Thoracic aorta (tissue), 2 donors: ENCODE data around the gene CFAP46. TPM values are rescaled to one million over a fixed set of nuclear protein-coding genes. Genes with fewer than 3 reads are reported as not detected.

Source experiments
- ATAC-seq: fragments of 150-250 bp; one replicate; pipeline ENCODE4 v1.8.0; 2017; ENCODE audit warnings: low read depth; ENCODE audit not compliant: insufficient number of reproducible peaks, low FRiP score
- DNase-seq: peaks from one replicate; pipeline ENCODE4 v3.0.0-alpha.2; 2020; ENCODE audit warnings: low spot score
- H3K27ac ChIP-seq, 2 donors: fragments of 200-600 bp; sonication (generic); 1 replicate in 1 of 2; 2 replicates in 1 of 2; pipeline ENCODE4 v1.5.1; 2016; ENCODE audit warnings: mild to moderate bottlenecking in 2 of 2, moderate library complexity in 2 of 2
- H3K27me3 ChIP-seq: fragments of 200-600 bp; sonication (generic); replicated peaks from 2 replicates; pipeline ENCODE4 v1.6.0; 2016; ENCODE audit warnings: mild to moderate bottlenecking; ENCODE audit not compliant: insufficient read depth
- H3K36me3 ChIP-seq: fragments of 200-600 bp; sonication (generic); one replicate; pipeline ENCODE4 v1.5.1; 2016
- H3K4me1 ChIP-seq, 2 donors: fragments of 200-600 bp; sonication (generic); 1 replicate in 1 of 2; 2 replicates in 1 of 2; pipeline versions ENCODE4 v1.5.1 to v1.6.0; 2016; ENCODE audit warnings: low read depth in 2 of 2, mild to moderate bottlenecking in 1 of 2; ENCODE audit not compliant: control insufficient read depth in 1 of 2
- H3K4me3 ChIP-seq: fragments of 200-600 bp; sonication (generic); 2 replicates; pipeline ENCODE4 v1.5.1; 2016; ENCODE audit warnings: mild to moderate bottlenecking
- H3K9me3 ChIP-seq: fragments of 200-600 bp; sonication (generic); 2 replicates; pipeline ENCODE4 v1.5.1; 2016
- total RNA-seq, 2 donors: library from RNA; depleted of rRNA; stranded (reverse); fragments of >200 nt; gene quantifications; one replicate each; pipeline versions ENCODE4 v1.1.0 to v1.2.3, GENCODE V29; 2016
- TF ChIP-seq, protein P1 (sequence below): fragments of 200-600 bp; sonication (generic); IDR thresholded peaks from one replicate; pipeline ENCODE4 v1.5.1; 2019; ENCODE audit warnings: antibody characterized with exemption

CFAP46 gene
- not detected for total RNA-seq

DNA sequence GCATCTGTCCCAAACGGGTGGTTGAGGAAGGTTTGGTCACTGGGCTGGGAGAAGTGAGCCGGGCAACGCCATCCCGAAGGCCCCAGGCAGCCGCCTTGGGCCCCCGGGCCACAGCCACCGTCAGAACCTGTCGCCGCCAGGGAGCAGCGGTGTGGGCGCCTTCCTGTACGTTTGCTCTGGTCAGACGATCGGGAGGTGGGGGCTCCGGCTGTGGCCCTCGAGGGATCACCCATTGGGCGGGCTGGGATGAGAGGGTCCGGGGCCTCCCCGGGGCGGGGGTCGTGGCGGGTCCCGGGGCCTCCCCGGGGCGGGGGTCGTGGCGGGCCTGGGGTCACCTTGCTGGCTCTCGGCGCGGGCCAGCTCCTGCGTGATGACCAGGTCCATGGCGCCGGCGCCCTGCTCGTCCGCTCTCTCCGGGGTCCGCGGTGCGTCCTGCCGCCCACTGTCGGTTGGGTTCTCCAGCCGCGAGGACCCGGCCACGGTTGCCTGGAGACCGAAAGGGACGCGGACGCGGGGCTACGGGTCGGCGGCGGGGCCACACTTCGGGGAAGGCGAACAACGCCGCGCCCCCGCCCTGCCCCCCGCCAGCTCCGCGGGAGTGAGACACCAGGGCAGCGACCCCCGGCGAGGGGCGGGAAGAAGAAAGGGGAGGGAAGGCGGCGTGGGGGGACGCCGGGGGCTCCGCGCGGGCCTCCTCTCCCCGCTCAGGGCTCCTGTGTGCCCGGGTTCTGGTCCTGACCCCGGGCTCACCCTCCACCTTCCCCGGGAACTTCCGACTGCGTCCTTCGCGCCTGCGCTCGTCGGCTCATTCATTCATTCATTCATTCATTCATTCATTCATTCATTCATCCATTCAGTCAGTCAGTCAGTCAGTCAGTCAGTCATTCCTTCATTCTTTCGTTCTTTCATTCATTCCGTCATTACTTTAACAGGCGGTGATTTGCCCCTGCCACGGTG lies at the start of gene CFAP46:
Gene CFAP46, minus strand, starts transcription at position 470 of the 957 bp plus-strand sequence. Its CDS starts 86 bp downstream, at position 384.
- TF ChIP-seq, protein P1, sequence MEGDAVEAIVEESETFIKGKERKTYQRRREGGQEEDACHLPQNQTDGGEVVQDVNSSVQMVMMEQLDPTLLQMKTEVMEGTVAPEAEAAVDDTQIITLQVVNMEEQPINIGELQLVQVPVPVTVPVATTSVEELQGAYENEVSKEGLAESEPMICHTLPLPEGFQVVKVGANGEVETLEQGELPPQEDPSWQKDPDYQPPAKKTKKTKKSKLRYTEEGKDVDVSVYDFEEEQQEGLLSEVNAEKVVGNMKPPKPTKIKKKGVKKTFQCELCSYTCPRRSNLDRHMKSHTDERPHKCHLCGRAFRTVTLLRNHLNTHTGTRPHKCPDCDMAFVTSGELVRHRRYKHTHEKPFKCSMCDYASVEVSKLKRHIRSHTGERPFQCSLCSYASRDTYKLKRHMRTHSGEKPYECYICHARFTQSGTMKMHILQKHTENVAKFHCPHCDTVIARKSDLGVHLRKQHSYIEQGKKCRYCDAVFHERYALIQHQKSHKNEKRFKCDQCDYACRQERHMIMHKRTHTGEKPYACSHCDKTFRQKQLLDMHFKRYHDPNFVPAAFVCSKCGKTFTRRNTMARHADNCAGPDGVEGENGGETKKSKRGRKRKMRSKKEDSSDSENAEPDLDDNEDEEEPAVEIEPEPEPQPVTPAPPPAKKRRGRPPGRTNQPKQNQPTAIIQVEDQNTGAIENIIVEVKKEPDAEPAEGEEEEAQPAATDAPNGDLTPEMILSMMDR: no peak
- no peak for ATAC-seq

DNA sequence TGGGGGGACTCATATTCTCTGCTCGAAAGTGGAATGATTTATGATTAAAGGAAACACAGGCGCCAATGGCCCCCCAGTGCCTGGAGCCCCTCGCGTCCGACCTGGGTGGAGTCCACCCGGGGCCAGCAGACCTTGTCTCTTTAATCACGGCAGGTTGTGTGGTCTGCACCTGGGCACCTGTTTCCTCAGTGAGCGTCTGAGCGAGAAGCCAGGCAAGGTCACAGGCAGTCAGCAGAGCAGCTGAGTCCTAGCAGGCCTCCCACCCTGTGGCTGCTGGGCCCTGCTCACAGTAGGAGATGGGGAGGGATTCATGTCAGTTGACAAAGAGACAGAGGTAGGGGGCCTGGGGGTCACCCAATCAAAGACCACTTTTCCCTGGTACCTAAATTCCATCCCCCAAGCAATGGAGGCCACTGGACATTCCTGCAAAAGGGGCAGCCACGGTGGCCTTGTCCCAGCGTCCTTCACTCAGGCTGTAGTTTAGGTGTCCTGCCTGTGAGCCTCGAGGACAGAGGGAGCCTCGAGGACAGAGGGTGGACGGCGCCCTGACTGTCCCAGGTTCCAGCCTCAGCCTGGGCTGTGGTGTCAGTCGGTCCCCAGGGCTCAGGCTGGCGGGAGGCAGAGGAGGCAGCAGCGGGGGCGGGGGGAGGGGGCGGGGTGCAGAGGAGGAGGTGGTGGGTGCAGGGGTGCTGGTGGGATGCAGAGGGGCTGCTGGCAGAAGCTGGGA lies 49.5 kb upstream of the CFAP46 start:
- no peaks in the 10 kb centered on the region for H3K9me3 ChIP-seq
- no peak for DNase-seq
- H3K36me3 ChIP-seq: no peaks in the 10 kb centered on the region
- H3K4me3 ChIP-seq: no peak overlapping the region
- no peak overlapping the region for H3K27ac ChIP-seq
- TF ChIP-seq, protein P1: no peak
- H3K27me3 ChIP-seq: no peaks in the 10 kb centered on the region
- H3K4me1 ChIP-seq: peaks cover 0 to 4% of the 10 kb centered on the region in 2 donors
- no peak for ATAC-seq

More for the DNA sequence above, at the start of gene CFAP46:
- DNase-seq: no peak
- no peak within 1 kb of the TSS for H3K27ac ChIP-seq
- no peaks in the 10 kb centered on the region for H3K27me3 ChIP-seq
- peak within 1 kb of the TSS; percentile 61 for H3K4me3 ChIP-seq
- H3K4me1 ChIP-seq: peaks cover 0 to 10% of the 10 kb centered on the region in 2 donors
- H3K36me3 ChIP-seq: no peaks in the 10 kb centered on the region
- H3K9me3 ChIP-seq: no peaks in the 10 kb centered on the region

DNA sequence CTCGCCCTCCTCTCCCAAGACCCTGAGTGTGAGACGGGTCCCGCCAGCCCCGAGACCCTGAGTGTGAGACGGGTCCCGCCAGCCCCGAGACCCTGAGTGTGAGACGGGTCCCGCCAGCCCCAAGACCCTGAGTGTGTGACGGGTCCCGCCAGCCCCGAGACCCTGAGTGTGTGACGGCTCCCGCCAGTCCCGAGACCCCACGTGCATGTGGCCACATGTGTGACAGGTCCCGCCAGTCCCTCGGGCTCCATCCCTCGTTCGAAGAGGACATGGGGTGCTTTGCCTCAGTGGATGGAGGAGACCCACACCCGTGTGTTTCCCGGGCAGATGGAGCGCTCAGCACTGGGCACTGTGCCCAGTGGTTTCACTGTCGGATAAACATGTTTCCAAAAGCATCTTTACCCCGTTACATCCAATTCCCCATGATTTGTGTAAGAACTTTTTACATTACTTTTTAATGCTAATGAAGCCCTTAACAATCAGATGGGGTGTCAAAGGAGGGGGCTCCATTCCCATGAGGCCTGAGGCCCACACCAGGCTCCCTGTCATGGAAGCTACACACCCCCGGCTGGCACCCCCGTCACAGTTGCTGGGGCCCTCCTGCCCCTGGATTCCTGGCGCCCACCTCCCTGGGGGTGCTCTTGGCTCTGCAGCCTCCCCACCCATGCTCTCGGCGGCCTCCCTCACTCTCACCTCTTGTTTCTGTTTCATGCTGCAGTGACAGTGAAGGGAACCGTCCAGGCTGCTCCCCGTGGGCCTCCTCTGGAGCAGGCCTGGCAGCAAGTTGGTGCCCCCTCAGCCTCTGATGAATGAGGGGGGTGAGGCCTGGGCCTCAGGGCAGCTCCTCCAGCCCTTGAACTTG lies 48.5 kb upstream of the CFAP46 start:
- H3K36me3 ChIP-seq: no peaks in the 10 kb centered on the region
- DNase-seq (no peak), ATAC-seq (no peak)
- no peaks in the 10 kb centered on the region for H3K27me3 ChIP-seq
- TF ChIP-seq, protein P1: no peak
- peaks cover 0 to 4% of the 10 kb centered on the region in 2 donors for H3K4me1 ChIP-seq
- H3K9me3 ChIP-seq: no peaks in the 10 kb centered on the region
- H3K27ac ChIP-seq: no peak overlapping the region
- no peak overlapping the region for H3K4me3 ChIP-seq

DNA sequence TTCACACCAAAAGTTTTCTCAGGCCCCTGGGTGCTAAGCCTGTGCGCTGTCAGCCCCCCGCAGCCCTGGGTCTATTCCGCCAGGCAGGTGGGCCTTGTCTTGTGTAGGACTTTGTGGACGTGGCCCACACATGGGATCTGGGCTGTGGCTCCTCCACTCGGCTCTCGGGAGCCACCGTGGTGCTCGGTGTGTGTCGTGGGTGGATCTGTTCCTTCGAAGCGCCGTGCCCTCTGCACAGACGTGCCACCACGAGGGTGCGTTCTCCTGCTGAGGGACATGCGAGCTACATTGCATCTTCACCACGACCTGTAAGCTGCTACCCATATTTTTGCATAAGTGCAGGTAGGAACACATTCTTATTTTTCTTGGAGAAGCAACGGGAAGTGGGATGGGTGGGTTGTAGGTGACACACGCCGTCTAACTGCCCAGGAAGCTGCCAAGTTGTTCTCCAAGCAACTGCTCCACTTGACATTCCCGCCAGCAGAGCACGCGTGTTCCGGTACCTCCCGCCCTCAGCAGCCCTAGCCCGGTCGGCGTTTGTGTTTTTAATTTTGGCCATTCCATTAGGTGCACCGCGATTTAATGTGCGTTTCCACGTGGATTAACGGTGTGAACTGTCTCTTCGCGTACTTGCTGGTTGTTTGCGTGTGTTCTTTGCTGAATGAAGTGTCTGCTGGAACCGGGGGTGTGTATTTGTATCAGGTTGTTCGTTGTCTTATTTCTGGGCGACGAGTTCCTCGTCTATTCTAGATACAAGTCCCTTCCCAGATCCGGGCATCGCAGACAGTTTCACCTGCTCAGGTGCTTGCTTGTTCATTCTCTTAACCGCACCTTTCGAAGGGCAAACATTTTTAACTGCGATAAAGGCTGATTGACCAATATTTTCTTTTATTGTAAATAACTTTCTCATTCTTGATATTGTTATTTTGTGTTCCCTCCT lies 47.4 kb upstream of the CFAP46 start:
- TF ChIP-seq, protein P1: no peak
- H3K27ac ChIP-seq: no peak overlapping the region
- no peak overlapping the region for H3K4me3 ChIP-seq
- peaks cover 0 to 2% of the 10 kb centered on the region in 2 donors for H3K4me1 ChIP-seq
- ATAC-seq: no peak
- H3K36me3 ChIP-seq: no peaks in the 10 kb centered on the region
- no peaks in the 10 kb centered on the region for H3K9me3 ChIP-seq
- no peaks in the 10 kb centered on the region for H3K27me3 ChIP-seq
- DNase-seq: no peak
